LNCAP (cell line): ENCODE measurements around the gene CERS5.

Experiments
- TF ChIP-seq, protein P1 (sequence below): fragments of 450-650 bp; IDR thresholded peaks from 2 replicates; pipeline ENCODE4 v1.5.1; 2017; ENCODE audit warnings: mild to moderate bottlenecking

The CERS5 gene

GRCh38 chr12:50149311-50149710, 17.9 kb downstream of the CERS5 start:
- TF ChIP-seq, protein P1, sequence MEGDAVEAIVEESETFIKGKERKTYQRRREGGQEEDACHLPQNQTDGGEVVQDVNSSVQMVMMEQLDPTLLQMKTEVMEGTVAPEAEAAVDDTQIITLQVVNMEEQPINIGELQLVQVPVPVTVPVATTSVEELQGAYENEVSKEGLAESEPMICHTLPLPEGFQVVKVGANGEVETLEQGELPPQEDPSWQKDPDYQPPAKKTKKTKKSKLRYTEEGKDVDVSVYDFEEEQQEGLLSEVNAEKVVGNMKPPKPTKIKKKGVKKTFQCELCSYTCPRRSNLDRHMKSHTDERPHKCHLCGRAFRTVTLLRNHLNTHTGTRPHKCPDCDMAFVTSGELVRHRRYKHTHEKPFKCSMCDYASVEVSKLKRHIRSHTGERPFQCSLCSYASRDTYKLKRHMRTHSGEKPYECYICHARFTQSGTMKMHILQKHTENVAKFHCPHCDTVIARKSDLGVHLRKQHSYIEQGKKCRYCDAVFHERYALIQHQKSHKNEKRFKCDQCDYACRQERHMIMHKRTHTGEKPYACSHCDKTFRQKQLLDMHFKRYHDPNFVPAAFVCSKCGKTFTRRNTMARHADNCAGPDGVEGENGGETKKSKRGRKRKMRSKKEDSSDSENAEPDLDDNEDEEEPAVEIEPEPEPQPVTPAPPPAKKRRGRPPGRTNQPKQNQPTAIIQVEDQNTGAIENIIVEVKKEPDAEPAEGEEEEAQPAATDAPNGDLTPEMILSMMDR, result no peak

- TF ChIP-seq, protein P1, result no peak
Measured at GRCh38 chr12:50147281-50147680, 19.9 kb downstream of the CERS5 start.

DNA sequence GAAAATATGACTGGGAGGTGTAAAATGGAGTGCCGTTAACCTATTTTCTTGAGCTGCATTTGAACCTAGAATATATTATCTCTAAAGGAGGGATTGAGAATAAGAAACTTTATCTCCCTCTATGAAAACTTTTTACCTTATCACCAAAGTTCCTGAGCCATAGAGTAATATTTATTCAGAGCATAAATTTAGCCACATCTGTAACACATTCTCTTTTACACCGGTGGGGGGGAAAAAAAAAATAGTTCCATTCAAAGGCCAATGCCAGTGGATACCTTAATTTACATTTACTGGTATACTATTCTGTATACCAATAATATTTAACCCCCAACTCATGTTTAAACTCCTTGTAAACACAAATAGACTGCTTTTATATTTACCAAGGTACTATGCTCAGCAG, 21.7 kb downstream of the CERS5 start:
- TF ChIP-seq, protein P1, result no peak

GRCh38 chr12:50142993-50143392, 24.2 kb downstream of the CERS5 start:
- TF ChIP-seq, protein P1, result no peak

DNA sequence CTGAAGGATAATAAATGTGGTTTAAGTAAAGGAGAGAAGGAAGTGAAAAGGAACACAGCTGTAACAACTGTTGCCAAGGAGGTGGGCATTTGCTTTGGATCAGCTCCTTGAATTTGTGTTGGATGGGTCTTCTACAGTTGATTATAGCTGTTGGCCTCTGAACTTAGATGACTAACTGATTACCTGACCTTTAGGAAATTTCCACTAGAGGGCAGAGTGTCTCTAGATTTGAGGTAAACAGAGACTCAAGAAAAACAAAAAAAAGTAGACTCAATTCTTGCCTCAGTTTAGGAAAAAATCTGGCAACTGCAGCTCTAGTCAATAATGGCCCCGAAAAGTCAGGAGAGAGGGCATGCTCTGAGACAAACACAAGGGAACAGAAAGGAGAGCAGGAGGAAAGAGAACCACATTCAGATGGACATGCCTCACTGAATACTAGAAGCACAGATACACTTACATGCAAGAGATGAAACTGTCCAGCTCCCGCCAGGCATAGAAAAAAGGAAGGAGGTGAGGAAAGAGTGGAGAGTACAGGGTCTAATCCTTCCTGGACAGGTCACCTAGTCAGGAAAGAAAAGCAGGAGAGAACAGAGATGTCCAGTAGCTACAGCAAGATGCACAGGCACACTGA, 34.5 kb downstream of the CERS5 start:
- TF ChIP-seq, protein P1, result peak; percentile 48; the same call in 1 of the 2 replicates

DNA sequence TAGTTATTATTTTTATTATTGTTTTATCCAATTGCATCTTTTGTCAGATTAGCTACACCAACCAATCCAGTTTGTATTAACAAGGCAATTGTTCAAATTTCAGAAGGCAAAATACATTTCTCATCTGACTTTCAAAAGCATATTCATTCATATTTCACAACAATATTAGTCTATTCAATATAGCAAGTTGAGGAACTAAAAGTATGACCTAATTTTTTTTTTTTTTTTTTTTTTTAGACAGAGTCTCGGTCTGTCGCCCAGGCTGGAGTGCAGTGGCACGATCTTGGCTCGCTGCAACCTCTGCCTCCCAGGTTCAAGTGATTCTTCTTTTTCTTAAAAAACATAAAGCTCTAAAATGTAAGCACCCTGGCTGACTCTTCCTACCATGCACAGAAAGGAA, 37.9 kb downstream of the CERS5 start:
- TF ChIP-seq, protein P1, result no peak

- TF ChIP-seq, protein P1, result no peak
Measured at GRCh38 chr12:50127546-50127945, 39.6 kb downstream of the CERS5 start.

DNA sequence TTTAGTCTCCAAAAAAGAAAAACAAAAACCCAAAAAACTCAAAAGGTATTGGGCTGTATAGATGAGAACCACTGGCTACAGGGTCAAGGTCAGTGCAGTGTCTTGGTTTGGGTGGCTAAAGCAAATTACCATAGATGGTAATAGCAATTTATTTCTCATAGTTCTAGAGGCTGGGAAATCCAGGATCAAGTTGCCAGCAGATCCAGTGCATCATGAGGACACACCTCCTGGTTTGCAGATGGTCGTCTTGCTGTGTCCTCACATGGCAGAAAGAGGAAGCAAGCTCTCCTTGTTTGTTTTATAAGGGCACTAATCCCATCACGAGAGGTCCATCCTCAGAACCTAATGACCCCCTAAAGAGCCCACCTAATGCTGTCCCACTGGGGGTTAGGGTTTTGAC, 44.0 kb downstream of the CERS5 start:
- TF ChIP-seq, protein P1, result no peak
